Fibroblast of skin of right quadriceps (primary cell): ENCODE measurements around the gene RPL28.
"Not testable (repeated sequence)": the region's sequence is repeated elsewhere in the genome, so short reads cannot be mapped to it uniquely, and the experiment has no call there.

ENCODE experiments used
- DNase-seq: peaks from one replicate; pipeline ENCODE4 v3.0.0-alpha.2; 2013

Gene RPL28

GRCh38 chr19:55398200-55398925 is 12.6 kb downstream of the RPL28 start:
- DNase-seq, result no peak

GRCh38 chr19:55400281-55401087 is 14.8 kb downstream of the RPL28 start:
- DNase-seq, result no peak

GRCh38 chr19:55401390-55401789 is 15.7 kb downstream of the RPL28 start:
- DNase-seq, result not testable (repeated sequence)

- DNase-seq, result no peak
Measured at GRCh38 chr19:55402509-55402908, 16.8 kb downstream of the RPL28 start.

GRCh38 chr19:55405638-55406037 is 19.9 kb downstream of the RPL28 start:
- no peak for DNase-seq

GRCh38 chr19:55406091-55406825 is 20.5 kb downstream of the RPL28 start:
- no peak for DNase-seq

- DNase-seq, result no peak
Measured at GRCh38 chr19:55406826-55407549, 21.3 kb downstream of the RPL28 start.

- DNase-seq, result not testable (repeated sequence)
Measured at GRCh38 chr19:55407550-55407799, 21.7 kb downstream of the RPL28 start, which contains the start of gene UBE2S. TSS of gene UBE2S (minus strand) at chr19:55407788. CDS start at chr19:55407589, 199 bp downstream.

- peak; percentile 100 for DNase-seq
Measured at GRCh38 chr19:55407800-55408532, 22.2 kb downstream of the RPL28 start.

- DNase-seq, result no peak
Measured at GRCh38 chr19:55408533-55408872, 22.8 kb downstream of the RPL28 start.

- not testable (repeated sequence) for DNase-seq
Measured at GRCh38 chr19:55409179-55409578, 23.4 kb downstream of the RPL28 start.

GRCh38 chr19:55410168-55410567 is 24.4 kb downstream of the RPL28 start:
- DNase-seq, result no peak

GRCh38 chr19:55418185-55418584 is 32.5 kb downstream of the RPL28 start:
- peak; percentile 77 for DNase-seq

- DNase-seq, result no peak
Measured at GRCh38 chr19:55419103-55419502, 33.4 kb downstream of the RPL28 start.

- no peak for DNase-seq
Measured at GRCh38 chr19:55419624-55420236, 34.0 kb downstream of the RPL28 start.

GRCh38 chr19:55421281-55421680 is 35.5 kb downstream of the RPL28 start:
- not testable (repeated sequence) for DNase-seq

- DNase-seq, result no peak
Measured at GRCh38 chr19:55423225-55424005, 37.7 kb downstream of the RPL28 start.

- no peak for DNase-seq
Measured at GRCh38 chr19:55424518-55424917, 38.8 kb downstream of the RPL28 start.

GRCh38 chr19:55426042-55426441 is 40.3 kb downstream of the RPL28 start:
- no peak for DNase-seq

GRCh38 chr19:55431183-55431582 is 45.5 kb downstream of the RPL28 start:
- no peak for DNase-seq
